Activated CD4-positive, alpha-beta T cell treated with anti-CD3 and anti-CD28 coated beads, Interleukin-2, amount 10 ng/mL, durations not matched to agents 24 days and 14 days (primary cell): ENCODE measurements around the gene PAM16. TPM values are rescaled to one million over a fixed set of nuclear protein-coding genes. Genes with fewer than 3 reads are reported as not detected.
A peak's percentile ranks its signal among the peaks of the same experiment; 100 is the strongest.

Source experiments
- DNase-seq: peaks from one replicate; pipeline ENCODE4 v3.0.0; 2022
- H3K27ac Mint-ChIP-seq: one replicate; pipeline ENCODE4 v1.8.0; 2022; ENCODE audit warnings: mild to moderate bottlenecking, mixed read lengths
- H3K27me3 Mint-ChIP-seq: one replicate; pipeline ENCODE4 v1.8.0; 2022; ENCODE audit warnings: mixed read lengths
- H3K36me3 Mint-ChIP-seq: one replicate; pipeline ENCODE4 v1.8.0; 2022; ENCODE audit warnings: low read depth, mild to moderate bottlenecking, mixed read lengths
- H3K4me1 Mint-ChIP-seq: one replicate; pipeline ENCODE4 v1.8.0; 2021; ENCODE audit warnings: mixed read lengths
- H3K4me3 Mint-ChIP-seq: one replicate; pipeline ENCODE4 v1.8.0; 2022; ENCODE audit warnings: mild to moderate bottlenecking, moderate library complexity, mixed read lengths
- H3K9me3 Mint-ChIP-seq: one replicate; pipeline ENCODE4 v1.8.0; 2021; ENCODE audit warnings: mixed read lengths
- intact Hi-C: fragments of 100-400 bp; cut with micrococcal nuclease; formaldehyde crosslinking; loops from one replicate; pipeline ENCODE4 v1.15.1; 2023
- total RNA-seq: library from RNA; stranded (reverse); gene quantifications from 2 replicates; pipeline ENCODE4 v1.2.3, GENCODE V29; 2022

Gene PAM16
- total RNA-seq, 1 donor from 2014 or later: 104 TPM

DNA sequence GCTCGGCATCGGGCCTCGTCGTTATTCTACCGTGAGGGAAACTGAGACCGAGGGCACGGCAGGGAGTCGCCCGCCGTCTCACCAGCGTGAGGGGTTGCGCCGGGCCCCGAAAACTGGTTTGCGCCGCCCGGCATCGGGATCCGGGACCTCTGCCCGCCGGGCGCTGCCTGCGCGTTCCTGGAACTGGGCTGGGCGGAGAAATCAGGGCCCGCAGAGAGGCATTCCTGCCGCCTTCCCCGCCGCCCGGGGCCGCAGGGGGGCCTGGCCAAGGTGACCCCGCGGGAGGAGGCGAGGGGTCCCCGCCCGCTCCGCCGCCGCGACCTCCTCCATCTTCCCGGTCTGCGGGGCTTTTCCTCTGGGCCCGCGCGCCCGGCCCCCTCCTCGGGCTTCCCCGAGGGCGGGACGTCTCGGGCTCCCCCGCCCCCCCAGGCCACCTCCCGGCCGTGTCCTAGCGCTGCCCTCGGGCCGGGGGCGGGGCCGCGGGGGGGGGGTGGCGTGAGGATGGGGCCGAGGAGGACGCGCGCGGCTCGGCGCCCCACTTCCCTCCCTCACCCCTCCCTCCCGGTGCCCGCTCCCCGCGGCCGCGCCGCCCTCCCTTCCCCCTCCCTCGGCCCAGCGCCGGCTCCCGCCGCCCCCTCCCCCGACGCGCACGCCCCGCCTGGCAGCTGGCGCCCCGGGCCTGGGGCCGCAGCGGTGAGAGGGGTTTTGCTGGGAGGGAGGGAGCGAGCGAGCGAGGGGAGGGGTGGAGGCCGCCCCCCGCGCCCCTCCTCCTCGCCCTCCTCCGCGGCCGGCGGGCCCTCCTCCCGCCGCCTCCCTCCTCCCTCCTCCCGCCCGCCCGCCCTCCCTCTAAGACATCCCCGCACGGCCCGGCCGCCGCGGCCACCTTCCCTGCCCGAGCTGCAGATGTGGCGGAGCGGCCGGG lies 35.7 kb downstream of the PAM16 start, which contains the start of gene GLIS2:
Gene GLIS2, plus strand, starts transcription at position 882 of the 922 bp plus-strand sequence. CDS start 16,214 bp downstream, outside the sequence.
- peaks cover 17% of the 10 kb centered on the region for H3K27me3 Mint-ChIP-seq
- H3K9me3 Mint-ChIP-seq: no peaks in the 10 kb centered on the region
- H3K36me3 Mint-ChIP-seq: no peaks in the 10 kb centered on the region
- H3K27ac Mint-ChIP-seq: no peak within 1 kb of the TSS
- H3K4me3 Mint-ChIP-seq: peak within 1 kb of the TSS; percentile 86
- peaks cover 16% of the 10 kb centered on the region for H3K4me1 Mint-ChIP-seq
- DNase-seq: peak; percentile 78
- intact Hi-C loops: no loop called here

DNA sequence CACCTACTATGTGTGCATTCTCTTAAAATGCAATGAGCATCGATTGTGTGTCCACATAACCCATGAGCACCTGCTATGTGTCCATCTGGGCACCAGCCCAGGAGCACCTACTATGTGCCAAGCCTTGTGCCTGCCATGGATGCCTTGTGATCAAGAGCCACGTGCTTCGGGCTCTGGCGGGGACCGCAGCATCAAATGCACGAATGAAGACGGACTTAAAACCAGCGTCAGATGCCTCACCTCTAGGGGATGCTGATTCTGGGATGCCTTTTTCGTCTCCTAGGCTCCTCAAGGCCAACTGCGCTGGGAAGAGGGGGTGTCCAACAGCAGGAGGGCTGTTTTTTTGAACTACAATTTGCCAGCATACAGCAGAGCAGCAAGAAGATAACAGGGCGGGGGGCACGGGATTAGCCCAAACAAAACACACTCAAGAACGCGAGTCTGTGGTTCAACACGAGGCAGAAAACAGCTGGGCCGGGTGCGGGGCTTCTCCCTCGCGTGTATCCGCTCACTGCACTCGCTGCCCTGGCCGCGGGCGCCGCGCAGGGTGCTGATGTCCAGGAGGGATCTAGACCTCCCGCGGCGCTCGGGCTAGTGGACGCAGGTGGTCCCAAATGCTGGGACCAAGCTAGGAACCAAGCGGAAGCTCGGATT lies 36.5 kb downstream of the PAM16 start:
- intact Hi-C loops: no loop called here
- H3K4me1 Mint-ChIP-seq: peaks cover 19% of the 10 kb centered on the region
- no peaks in the 10 kb centered on the region for H3K36me3 Mint-ChIP-seq
- peak overlapping the region; percentile 77 for H3K27ac Mint-ChIP-seq
- DNase-seq: peak; percentile 74
- H3K27me3 Mint-ChIP-seq: peaks cover 17% of the 10 kb centered on the region
- H3K9me3 Mint-ChIP-seq: no peaks in the 10 kb centered on the region
- H3K4me3 Mint-ChIP-seq: peak overlapping the region; percentile 86

DNA sequence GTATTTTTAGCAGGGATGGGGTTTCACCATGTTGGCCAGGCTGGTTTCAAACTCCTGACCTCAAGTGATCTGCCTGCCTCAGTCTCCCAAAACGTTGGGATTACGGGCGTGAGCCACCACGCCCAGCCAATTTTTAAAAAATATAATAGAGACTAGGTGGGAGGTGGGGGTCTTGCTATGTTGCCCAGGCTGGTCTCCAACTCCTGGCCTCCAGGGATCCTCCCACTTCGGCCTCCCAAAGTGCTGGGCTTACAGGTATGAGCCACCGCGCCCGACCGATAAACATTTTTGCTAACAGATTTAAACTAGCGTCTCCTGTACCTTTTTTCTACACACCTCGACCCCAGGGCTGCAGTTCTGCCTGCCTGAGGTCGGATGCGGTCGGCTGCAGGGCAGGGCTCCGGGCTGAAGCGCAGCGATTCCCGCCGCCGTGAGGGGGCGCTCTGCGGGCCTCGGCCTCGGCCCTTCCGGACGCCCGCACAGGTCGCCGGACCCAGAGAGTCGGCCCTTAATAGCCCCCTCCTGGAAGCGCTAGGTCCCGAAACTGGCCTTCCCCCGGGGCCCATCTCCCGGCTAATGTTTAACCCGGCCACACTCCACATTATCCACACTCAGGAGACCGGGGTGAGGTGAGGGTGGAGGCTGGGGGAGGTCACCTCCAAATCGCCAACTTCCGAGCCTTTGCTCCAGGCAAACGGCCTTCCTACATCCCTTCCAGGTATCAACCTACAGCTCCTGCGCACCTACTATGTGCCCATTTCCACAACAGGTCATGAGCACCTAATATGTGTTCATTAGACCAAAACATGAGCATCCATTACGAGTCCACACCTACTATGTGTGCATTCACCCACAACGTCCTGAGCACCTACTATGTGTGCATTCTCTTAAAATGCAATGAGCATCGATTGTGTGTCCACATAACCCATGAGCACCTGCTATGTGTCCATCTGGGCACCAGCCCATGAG lies 37.3 kb downstream of the PAM16 start:
- peaks cover 17% of the 10 kb centered on the region for H3K27me3 Mint-ChIP-seq

DNA sequence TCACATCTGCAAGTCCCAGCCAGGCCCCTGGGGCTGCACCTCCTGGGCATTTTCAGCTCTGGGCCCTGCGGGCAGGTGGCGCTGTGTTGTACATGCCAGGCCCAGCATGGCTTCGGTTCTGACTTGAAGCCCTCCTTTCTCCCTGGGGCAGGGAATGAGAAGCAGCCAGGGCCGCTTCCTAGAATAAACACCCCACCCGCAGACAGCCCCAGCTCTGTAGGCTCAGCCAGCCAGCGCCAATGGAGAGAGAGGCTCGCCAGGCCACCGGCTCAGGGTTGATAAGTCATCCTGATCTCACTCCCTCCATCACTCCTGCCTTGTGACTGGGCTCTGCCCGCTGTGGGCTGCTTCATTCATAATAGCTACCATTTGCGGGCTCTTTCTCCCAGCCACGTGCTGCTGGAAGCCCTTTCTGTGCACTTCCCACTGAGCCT lies 41.3 kb downstream of the PAM16 start:
- Mint-ChIP-seq H3K36me3 (peaks cover 11% of the 10 kb centered on the region), H3K4me1 (peaks cover 32% of the 10 kb centered on the region), H3K27me3 (peaks cover 14% of the 10 kb centered on the region), H3K9me3 (peaks cover 5% of the 10 kb centered on the region), H3K27ac (no peak overlapping the region), H3K4me3 (no peak overlapping the region)
- intact Hi-C loops: loop anchor here (2.0 kb wide), 1 partner anchor 19 kb away; no protein-coding TSS in a partner anchor
- peak; percentile 89 for DNase-seq

More for the DNA sequence above, 37.3 kb downstream of the PAM16 start:
- Mint-ChIP-seq H3K36me3 (no peaks in the 10 kb centered on the region), H3K27ac (no peak overlapping the region), H3K4me1 (peaks cover 18% of the 10 kb centered on the region), H3K9me3 (no peaks in the 10 kb centered on the region), H3K4me3 (peak overlapping the region; percentile 86)
- intact Hi-C loops: no loop called here
- DNase-seq: peak; percentile 69

DNA sequence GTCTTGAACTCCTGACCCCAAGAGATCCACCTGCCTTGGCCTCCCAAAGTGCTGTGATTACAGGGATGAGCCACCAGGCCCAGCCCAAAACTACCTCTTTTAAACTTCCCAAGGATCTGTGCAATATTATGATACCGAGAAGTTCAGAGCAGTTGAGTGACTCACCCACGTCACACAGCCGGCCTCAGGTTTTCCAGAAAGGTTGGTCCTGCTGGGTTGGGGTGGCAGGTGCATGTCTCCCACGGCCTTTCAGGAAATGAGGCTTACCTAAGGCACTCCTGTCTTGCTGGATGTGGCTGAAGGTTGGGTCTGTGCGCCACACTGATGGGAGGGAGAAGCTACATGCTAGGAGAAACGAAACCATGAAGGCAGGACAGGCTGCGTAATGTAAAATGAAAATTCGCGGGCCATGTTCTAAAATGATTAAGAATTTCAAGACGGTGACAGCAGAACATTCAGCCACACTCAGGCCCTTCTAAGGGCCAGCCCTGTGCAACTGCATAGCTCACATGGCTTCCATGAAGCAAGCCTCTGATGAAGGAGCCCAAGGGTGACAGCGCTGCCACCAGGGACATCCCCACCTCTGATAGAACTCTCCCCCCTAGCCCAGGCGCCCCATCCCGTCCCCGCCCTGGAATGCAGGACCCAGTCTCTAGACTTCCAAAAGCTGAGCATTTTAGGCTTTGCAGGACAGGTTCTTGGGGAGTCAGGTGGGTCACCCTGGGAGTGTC lies 41.9 kb downstream of the PAM16 start:
- peaks cover 14% of the 10 kb centered on the region for H3K36me3 Mint-ChIP-seq
- H3K4me1 Mint-ChIP-seq: peaks cover 28% of the 10 kb centered on the region
- H3K27ac Mint-ChIP-seq: peak overlapping the region; percentile 32
- peak; percentile 56 for DNase-seq
- peak overlapping the region; percentile 36 for H3K4me3 Mint-ChIP-seq
- peaks cover 9% of the 10 kb centered on the region for H3K27me3 Mint-ChIP-seq
- intact Hi-C loops: loop anchor here (2.0 kb wide), 1 partner anchor 20 kb away; no protein-coding TSS in a partner anchor
- H3K9me3 Mint-ChIP-seq: peaks cover 5% of the 10 kb centered on the region

DNA sequence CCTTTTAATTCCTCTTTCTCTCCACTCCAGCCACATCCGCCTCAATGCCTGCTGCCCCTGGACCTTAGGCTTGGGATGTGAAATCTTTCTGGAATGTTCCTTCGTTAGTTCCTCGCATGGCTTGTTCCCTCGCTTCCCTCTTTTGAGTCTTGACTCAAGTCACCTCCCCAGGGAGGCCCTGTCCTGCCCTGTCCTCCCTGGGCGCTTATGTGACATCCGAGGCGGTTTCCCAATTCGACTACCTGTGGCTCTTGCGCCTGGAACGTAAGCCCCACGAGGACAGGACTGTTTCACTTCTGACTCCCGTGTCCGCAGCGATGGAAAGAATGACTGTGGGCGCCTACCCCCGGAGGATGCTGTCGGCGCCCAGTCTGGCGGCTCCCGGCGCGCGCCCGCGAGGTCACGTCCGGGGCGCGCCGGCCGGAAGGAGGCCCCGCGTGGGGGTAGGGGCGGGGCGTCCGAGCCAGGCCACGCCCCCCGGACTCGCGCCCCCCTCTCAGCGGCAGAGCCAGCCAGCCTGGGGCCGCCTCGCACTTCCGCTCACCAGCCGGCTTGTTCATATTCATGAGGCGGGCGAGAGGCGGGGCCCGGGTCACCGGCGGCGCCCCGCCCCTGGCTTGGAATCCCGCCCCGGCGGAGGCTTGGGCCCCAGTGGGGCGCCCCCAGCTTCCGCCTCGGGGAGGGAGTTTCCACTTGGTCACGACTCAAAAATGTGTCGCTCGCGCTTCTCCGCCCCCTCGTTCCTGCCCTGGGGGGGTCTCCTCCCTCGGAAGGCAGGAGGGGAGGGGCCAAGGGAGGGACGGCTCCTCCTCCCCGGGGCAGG lies 43.7 kb downstream of the PAM16 start:
- peak overlapping the region; percentile 98 for H3K27ac Mint-ChIP-seq
- peak; percentile 99 for DNase-seq
- H3K4me3 Mint-ChIP-seq: peak overlapping the region; percentile 98
- peaks cover 26% of the 10 kb centered on the region for H3K4me1 Mint-ChIP-seq
- peaks cover 5% of the 10 kb centered on the region for H3K9me3 Mint-ChIP-seq
- H3K36me3 Mint-ChIP-seq: peaks cover 16% of the 10 kb centered on the region
- intact Hi-C loops: loop anchor here (1.0 to 2.0 kb wide), 4 partner anchors 21 to 53 kb away; partner anchors contain the start of gene PAM16
- peaks cover 2% of the 10 kb centered on the region for H3K27me3 Mint-ChIP-seq

DNA sequence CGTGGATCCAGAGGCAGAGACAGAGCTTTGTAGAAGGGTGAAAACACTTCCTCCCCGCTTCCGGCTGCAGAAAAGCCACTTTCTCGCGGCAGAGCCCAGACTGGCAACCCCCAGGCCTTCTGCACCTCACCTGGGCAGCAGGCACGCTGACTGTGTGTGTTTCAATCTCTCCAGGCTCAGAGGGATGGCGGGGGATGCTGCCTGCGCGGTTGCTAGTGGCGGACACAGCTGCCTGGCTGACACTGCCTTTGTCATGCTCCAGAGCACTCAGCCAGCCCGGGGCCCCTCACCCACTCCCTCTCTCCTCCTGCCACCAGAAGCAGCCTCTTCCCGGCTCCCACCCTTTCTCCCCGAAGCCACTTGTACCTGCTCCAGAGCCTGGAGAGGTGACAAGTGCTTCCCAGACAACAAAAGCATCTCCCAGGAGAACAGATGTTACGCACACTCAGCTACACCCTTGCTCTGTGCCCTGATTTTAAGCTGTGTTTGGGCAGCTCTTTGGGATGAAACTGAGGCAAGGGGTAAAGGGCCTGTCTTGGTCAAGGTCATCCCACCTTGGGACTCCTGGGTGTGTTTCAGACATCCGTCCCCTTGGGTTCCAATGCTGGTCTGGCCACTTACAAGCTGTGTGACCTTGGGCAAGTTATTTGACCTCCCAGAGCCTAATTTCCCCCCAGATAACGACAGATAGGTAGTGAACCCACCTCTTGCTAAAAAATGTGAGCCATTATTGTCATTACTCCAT lies 44.5 kb downstream of the PAM16 start:
- Mint-ChIP-seq H3K9me3 (peaks cover 5% of the 10 kb centered on the region), H3K4me1 (peaks cover 26% of the 10 kb centered on the region), H3K27ac (peak overlapping the region; percentile 98), H3K36me3 (peaks cover 18% of the 10 kb centered on the region), H3K4me3 (peak overlapping the region; percentile 98), H3K27me3 (peaks cover under 1% of the 10 kb centered on the region)
- peak; percentile 81 for DNase-seq
- intact Hi-C loops: loop anchor here (1.0 kb wide), 3 partner anchors 35 to 52 kb away; partner anchors contain the start of gene PAM16

DNA sequence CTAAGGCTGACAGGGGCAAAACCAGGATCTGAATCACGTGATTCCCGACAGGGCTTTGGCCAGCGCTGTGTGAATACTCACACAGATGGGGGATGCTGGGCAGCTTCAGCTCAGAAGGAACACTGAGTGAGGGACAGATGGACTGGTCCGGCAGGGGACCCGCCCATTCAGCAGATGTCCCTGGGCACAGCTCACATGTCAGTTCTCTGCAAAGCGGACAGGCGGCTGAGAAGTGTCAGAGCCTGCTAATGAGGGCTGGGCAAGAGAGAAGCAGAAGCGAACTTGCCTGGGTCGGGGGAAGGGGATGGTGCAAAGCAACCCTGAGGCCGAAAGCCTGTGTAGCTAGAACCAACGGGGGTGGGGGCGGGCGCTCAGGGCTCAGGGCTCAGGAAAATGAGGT lies 47.1 kb downstream of the PAM16 start:
- Mint-ChIP-seq H3K4me1 (peaks cover 18% of the 10 kb centered on the region), H3K9me3 (peaks cover 5% of the 10 kb centered on the region), H3K27ac (no peak overlapping the region), H3K27me3 (no peaks in the 10 kb centered on the region), H3K4me3 (no peak overlapping the region), H3K36me3 (peaks cover 20% of the 10 kb centered on the region)
- peak; percentile 57 for DNase-seq
- intact Hi-C loops: no loop called here

DNA sequence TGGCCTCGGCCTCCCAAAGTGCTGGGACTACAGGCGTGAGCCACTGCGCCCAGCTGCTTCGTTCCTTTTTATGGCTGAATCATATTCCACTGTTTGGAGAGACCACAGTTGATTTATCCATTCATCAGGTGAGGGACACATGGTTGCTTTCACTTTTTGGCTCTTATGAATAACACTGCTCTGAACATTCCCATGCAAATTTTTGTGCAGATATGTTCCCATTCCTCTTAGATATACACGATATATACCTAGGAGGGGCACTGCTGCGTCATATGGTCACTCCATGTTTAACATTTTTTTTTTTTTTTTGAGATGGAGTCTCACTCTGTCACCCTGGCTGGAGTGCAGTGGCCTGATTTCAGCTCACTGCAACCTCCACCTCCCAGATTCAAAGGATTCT lies 49.2 kb downstream of the PAM16 start:
- H3K36me3 Mint-ChIP-seq: peaks cover 16% of the 10 kb centered on the region
- H3K27ac Mint-ChIP-seq: no peak overlapping the region
- no peaks in the 10 kb centered on the region for H3K27me3 Mint-ChIP-seq
- no peak for DNase-seq
- no peak overlapping the region for H3K4me3 Mint-ChIP-seq
- peaks cover 12% of the 10 kb centered on the region for H3K4me1 Mint-ChIP-seq
- peaks cover under 1% of the 10 kb centered on the region for H3K9me3 Mint-ChIP-seq
- intact Hi-C loops: no loop called here

DNA sequence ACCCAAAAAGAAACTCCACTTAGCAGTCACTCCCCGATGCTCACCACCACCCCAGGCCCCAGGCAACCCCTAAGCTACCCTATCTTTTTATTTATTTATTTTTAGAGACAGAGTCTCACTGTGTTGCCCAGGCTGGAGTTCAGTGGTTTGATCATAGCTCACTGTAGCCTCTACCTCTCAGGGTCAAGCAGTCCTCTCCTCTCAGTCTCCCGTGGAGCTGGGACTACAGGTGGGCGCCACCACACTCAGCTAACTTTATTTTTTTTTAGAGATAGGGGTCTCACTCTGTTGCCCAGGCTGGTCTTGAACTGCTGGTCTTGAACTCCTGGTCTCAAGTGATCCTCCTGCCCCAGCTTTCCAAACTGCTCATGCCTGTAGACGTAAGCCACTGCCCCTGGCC lies 49.9 kb downstream of the PAM16 start:
- no peak overlapping the region for H3K27ac Mint-ChIP-seq
- peaks cover 11% of the 10 kb centered on the region for H3K36me3 Mint-ChIP-seq
- peaks cover 5% of the 10 kb centered on the region for H3K4me1 Mint-ChIP-seq
- H3K4me3 Mint-ChIP-seq: no peak overlapping the region
- no peak for DNase-seq
- H3K27me3 Mint-ChIP-seq: no peaks in the 10 kb centered on the region
- intact Hi-C loops: no loop called here
- no peaks in the 10 kb centered on the region for H3K9me3 Mint-ChIP-seq

DNA sequence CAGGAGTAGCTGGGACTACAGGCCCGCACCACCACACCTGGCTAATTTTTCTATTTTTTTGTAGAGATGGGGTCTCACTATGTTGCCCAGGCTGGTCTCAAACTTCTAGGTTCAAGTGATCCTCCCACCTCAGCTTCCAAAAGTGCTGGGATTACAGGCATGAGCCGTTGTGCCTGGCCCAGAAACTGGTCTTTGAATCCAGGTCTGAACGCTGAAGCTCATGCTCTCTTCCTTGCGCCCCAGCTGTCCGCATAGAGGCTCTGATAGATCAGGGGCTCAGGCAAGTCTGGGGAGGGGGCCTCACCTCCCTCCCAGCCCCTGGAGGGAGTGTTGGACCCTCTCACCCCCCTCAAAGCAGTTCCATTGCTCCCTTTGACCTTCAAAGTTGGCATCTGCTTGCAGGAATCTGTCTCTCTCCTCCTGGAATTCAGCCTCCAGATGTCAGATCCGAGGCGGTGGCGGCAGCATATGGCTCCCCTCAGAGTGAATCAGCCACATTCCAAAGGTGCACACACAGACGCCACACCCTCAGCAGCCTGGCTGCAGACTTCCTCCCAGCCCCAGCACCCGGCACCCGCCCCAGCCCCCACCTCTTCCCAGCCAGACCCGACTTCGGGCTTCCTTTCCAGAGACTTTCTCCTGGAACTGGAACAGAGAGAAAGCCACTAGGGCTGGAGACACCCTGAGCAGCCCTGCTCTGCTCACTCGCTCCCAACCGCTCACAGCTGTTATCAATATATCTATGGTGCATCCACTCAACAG lies 52.2 kb downstream of the PAM16 start:
- Mint-ChIP-seq H3K4me3 (no peak overlapping the region), H3K27ac (no peak overlapping the region), H3K9me3 (no peaks in the 10 kb centered on the region), H3K4me1 (no peaks in the 10 kb centered on the region), H3K36me3 (peaks cover 5% of the 10 kb centered on the region), H3K27me3 (peaks cover 2% of the 10 kb centered on the region)
- intact Hi-C loops: no loop called here
- DNase-seq: no peak
